Neural progenitor cell (in vitro differentiated cells): ENCODE data around the gene KRT73. TPM values are rescaled to one million over a fixed set of nuclear protein-coding genes. Genes with fewer than 3 reads are reported as not detected.

Source experiments
- DNase-seq: peaks from one replicate; pipeline ENCODE4 v3.0.0-alpha.2; 2016; ENCODE audit warnings: low spot score
- H2AFZ ChIP-seq: fragments of 200-600 bp; sonication (generic); replicated peaks from 2 replicates; pipeline ENCODE4 v1.6.1; 2016; ENCODE audit warnings: antibody characterized with exemption
- H3F3A ChIP-seq: fragments of 200-600 bp; sonication (generic); 2 replicates; pipeline ENCODE4 v1.6.1; 2016; ENCODE audit warnings: antibody characterized with exemption, low read depth
- H3K27ac ChIP-seq: fragments of 200-600 bp; sonication (generic); 2 replicates; pipeline ENCODE4 v1.5.1; 2016; ENCODE audit warnings: mild to moderate bottlenecking
- H3K27me3 ChIP-seq: fragments of 200-600 bp; sonication (generic); 2 replicates; pipeline ENCODE4 v1.6.1; 2016; ENCODE audit warnings: mild to moderate bottlenecking, moderate library complexity
- H3K36me3 ChIP-seq: fragments of 200-600 bp; sonication (generic); 2 replicates; pipeline ENCODE4 v1.5.1; 2016
- H3K4me1 ChIP-seq: fragments of 200-600 bp; sonication (generic); 2 replicates; pipeline ENCODE4 v1.6.1; 2016; ENCODE audit warnings: mixed run types
- H3K4me2 ChIP-seq: fragments of 200-600 bp; sonication (generic); 2 replicates; pipeline ENCODE4 v1.6.1; 2016
- H3K4me3 ChIP-seq: fragments of 200-600 bp; sonication (generic); 2 replicates; pipeline ENCODE4 v1.5.1; 2016
- H3K79me2 ChIP-seq: fragments of 200-600 bp; sonication (generic); 2 replicates; pipeline ENCODE4 v1.6.1; 2016; ENCODE audit warnings: low read depth
- H3K9ac ChIP-seq: fragments of 200-600 bp; sonication (generic); 2 replicates; pipeline ENCODE4 v1.6.1; 2016
- H3K9me3 ChIP-seq: fragments of 200-600 bp; sonication (generic); 2 replicates; pipeline ENCODE4 v1.5.1; 2016; ENCODE audit warnings: low read depth
- H4K20me1 ChIP-seq: fragments of 200-600 bp; sonication (generic); 2 replicates; pipeline ENCODE4 v1.6.1; 2016; ENCODE audit warnings: low read depth
- H3K27ac Mint-ChIP-seq: 3 replicates; pipeline ENCODE4 v1.8.0; 2021; ENCODE audit warnings: mixed read lengths
- H3K27me3 Mint-ChIP-seq: 2 replicates; pipeline ENCODE4 v1.8.0; 2022; ENCODE audit warnings: low read depth, mild to moderate bottlenecking, inconsistent platforms, moderate library complexity, mixed read lengths; ENCODE audit not compliant: insufficient read depth
- H3K36me3 Mint-ChIP-seq: 3 replicates; pipeline ENCODE4 v1.8.0; 2021; ENCODE audit warnings: mixed read lengths
- H3K4me1 Mint-ChIP-seq: 3 replicates; pipeline ENCODE4 v1.8.0; 2021; ENCODE audit warnings: mixed read lengths
- H3K4me3 Mint-ChIP-seq: 3 replicates; pipeline ENCODE4 v1.8.0; 2021; ENCODE audit warnings: mild to moderate bottlenecking, moderate library complexity, mixed read lengths
- H3K9me3 Mint-ChIP-seq: 3 replicates; pipeline ENCODE4 v1.8.0; 2020; ENCODE audit warnings: mixed read lengths
- CTCF ChIP-seq: fragments of 200-600 bp; sonication (generic); IDR thresholded peaks from 2 replicates; pipeline ENCODE4 v1.5.1; 2017; ENCODE audit warnings: antibody characterized with exemption, mild to moderate bottlenecking
- EZH2 ChIP-seq: fragments of 200-600 bp; sonication (generic); IDR thresholded peaks from 2 replicates; pipeline ENCODE4 v1.6.1; 2017; ENCODE audit warnings: antibody characterized with exemption, mild to moderate bottlenecking, moderate library complexity
- EZH2phosphoT487 ChIP-seq: fragments of 200-600 bp; sonication (generic); IDR thresholded peaks from 2 replicates; pipeline ENCODE4 v1.6.1; 2017; ENCODE audit warnings: antibody characterized with exemption
- total RNA-seq: library from RNA; depleted of rRNA; stranded (reverse); fragments of >200 nt; gene quantifications from 2 replicates; pipeline ENCODE4 v1.2.3, GENCODE V29; 2015; ENCODE audit warnings: low replicate concordance

Gene KRT73
- total RNA-seq, 1 donor from 2014 or later: not detected

GRCh38 chr12:52564582-52564981, 53.8 kb downstream of the KRT73 start:
- H3K4me1 Mint-ChIP-seq: no peaks in the 10 kb centered on the region
- no peak overlapping the region for H3K4me2 ChIP-seq
- H3K9me3 Mint-ChIP-seq: no peaks in the 10 kb centered on the region
- no peaks in the 10 kb centered on the region for H3K36me3 Mint-ChIP-seq
- no peak overlapping the region for H3K27ac ChIP-seq
- H3K27me3 Mint-ChIP-seq: peaks cover 10% of the 10 kb centered on the region
- H3F3A ChIP-seq: no peaks in the 10 kb centered on the region
- TF ChIP-seq EZH2 (no peak), EZH2phosphoT487 (no peak), CTCF (no peak)
- H2AFZ ChIP-seq: no peak overlapping the region
- no peak overlapping the region for H3K4me3 Mint-ChIP-seq
- no peaks in the 10 kb centered on the region for H3K4me1 ChIP-seq
- H3K4me3 ChIP-seq: no peak overlapping the region
- H4K20me1 ChIP-seq: peaks cover 5% of the 10 kb centered on the region
- H3K9me3 ChIP-seq: no peaks in the 10 kb centered on the region
- H3K79me2 ChIP-seq: no peaks in the 10 kb centered on the region
- no peaks in the 10 kb centered on the region for H3K36me3 ChIP-seq
- H3K27me3 ChIP-seq: peaks cover 6% of the 10 kb centered on the region
- H3K27ac Mint-ChIP-seq: no peak overlapping the region
- no peak for DNase-seq
- no peak overlapping the region for H3K9ac ChIP-seq

- H3K4me1 Mint-ChIP-seq: no peaks in the 10 kb centered on the region
- no peak overlapping the region for H3K9ac ChIP-seq
- H3K79me2 ChIP-seq: no peaks in the 10 kb centered on the region
- peaks cover 5% of the 10 kb centered on the region for H4K20me1 ChIP-seq
- no peaks in the 10 kb centered on the region for H3K9me3 Mint-ChIP-seq
- H3F3A ChIP-seq: no peaks in the 10 kb centered on the region
- peak; percentile 37 for DNase-seq
- no peak overlapping the region for H3K4me2 ChIP-seq
- H3K4me1 ChIP-seq: no peaks in the 10 kb centered on the region
- H3K4me3 Mint-ChIP-seq: no peak overlapping the region
- H3K36me3 Mint-ChIP-seq: no peaks in the 10 kb centered on the region
- H3K27ac Mint-ChIP-seq: no peak overlapping the region
- TF ChIP-seq EZH2: no peak
- TF ChIP-seq EZH2phosphoT487: no peak
- peak; percentile 51 for TF ChIP-seq CTCF
- no peaks in the 10 kb centered on the region for H3K9me3 ChIP-seq
- H3K36me3 ChIP-seq: no peaks in the 10 kb centered on the region
- H3K27me3 ChIP-seq: peaks cover 6% of the 10 kb centered on the region
- no peak overlapping the region for H2AFZ ChIP-seq
- H3K4me3 ChIP-seq: no peak overlapping the region
- H3K27ac ChIP-seq: no peak overlapping the region
- H3K27me3 Mint-ChIP-seq: peaks cover 10% of the 10 kb centered on the region
Measured at GRCh38 chr12:52561880-52562449, 56.4 kb downstream of the KRT73 start.

- Histone ChIP-seq H4K20me1 (peaks cover 5% of the 10 kb centered on the region), H3K27me3 (peaks cover 6% of the 10 kb centered on the region), H3K36me3 (no peaks in the 10 kb centered on the region), H3K4me2 (no peak overlapping the region), H3K4me1 (no peaks in the 10 kb centered on the region), H3K4me3 (no peak overlapping the region), H3F3A (no peaks in the 10 kb centered on the region), H3K9ac (no peak overlapping the region), H3K9me3 (no peaks in the 10 kb centered on the region), H3K27ac (no peak overlapping the region), H2AFZ (no peak overlapping the region), H3K79me2 (no peaks in the 10 kb centered on the region)
- Mint-ChIP-seq H3K4me3 (no peak overlapping the region), H3K27me3 (peaks cover 4% of the 10 kb centered on the region), H3K4me1 (no peaks in the 10 kb centered on the region), H3K27ac (no peak overlapping the region), H3K36me3 (no peaks in the 10 kb centered on the region), H3K9me3 (no peaks in the 10 kb centered on the region)
- TF ChIP-seq CTCF (no peak), EZH2 (no peak), EZH2phosphoT487 (no peak)
- DNase-seq: no peak
Measured at GRCh38 chr12:52559979-52560378, 58.4 kb downstream of the KRT73 start.
